SW 1271 (cell line): ENCODE data around the gene NPVF.
A peak's percentile ranks its signal among the peaks of the same experiment; 100 is the strongest.

ENCODE experiments used
- DNase-seq, 2 experiments: peaks; one replicate each; lab custom pipeline; 2025; lab: John Stamatoyannopoulos, UW

Gene NPVF, protein sequence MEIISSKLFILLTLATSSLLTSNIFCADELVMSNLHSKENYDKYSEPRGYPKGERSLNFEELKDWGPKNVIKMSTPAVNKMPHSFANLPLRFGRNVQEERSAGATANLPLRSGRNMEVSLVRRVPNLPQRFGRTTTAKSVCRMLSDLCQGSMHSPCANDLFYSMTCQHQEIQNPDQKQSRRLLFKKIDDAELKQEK

DNA sequence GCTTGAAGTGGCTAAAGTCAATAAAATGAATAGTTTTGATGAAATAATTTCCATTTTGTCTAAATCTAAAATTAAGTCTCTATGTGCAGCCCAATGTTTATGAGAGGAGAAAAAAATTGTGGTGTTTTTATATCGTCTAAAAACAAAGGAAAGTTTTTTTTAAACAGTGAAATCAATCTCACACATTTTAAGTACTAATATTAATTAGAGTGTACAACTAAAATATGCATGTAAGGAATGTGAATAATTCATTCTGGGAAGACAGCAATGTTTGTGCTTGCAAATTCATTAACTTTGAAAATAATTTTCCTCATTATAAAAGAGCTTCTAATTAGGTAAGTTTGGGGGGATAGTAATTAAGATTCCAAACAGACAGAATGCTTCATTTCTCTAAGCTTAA lies at the start of gene NPVF:
NPVF (minus strand) TSS at position 101 of the 400 bp plus-strand sequence; CDS start at position 54, 47 bp downstream.
- no peak for DNase-seq

DNA sequence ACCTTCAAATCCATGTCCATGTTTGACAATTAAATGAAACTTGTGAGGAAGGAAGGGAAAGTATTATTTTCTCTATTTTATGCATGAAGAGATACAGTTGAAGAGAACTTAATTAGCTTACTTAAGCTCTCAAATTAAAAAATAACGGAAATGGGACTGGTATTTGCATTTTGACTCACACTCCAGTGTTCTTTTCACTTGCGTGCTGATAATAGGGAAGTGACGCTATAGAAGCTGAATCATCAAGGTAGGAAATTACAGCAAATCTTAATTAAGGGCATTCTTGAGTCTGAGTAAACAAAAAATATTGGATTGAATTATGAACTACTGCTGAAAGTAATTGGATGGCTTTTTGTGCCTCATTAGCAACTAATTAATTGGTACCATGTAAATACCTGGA lies 44.0 kb upstream of the NPVF start:
- no peak for DNase-seq

DNA sequence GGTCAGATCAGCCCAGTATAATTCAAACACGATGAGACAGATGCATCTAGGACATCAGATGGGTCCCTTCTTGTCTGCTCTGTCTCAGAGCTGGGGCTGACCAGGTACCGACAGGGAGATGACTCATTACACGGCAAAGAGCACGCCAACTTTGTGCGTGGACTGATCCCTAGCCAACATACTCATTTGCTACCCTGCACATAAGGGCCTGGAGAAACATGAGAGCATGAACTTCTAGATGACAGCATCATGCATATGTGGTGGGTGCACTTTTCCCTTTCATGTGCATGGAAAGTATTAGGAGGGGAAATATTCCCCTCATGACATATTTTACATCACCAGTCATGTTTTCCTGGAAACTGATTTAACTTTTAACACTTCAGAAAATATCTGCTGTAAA lies 35.1 kb upstream of the NPVF start:
- DNase-seq = no peak

DNA sequence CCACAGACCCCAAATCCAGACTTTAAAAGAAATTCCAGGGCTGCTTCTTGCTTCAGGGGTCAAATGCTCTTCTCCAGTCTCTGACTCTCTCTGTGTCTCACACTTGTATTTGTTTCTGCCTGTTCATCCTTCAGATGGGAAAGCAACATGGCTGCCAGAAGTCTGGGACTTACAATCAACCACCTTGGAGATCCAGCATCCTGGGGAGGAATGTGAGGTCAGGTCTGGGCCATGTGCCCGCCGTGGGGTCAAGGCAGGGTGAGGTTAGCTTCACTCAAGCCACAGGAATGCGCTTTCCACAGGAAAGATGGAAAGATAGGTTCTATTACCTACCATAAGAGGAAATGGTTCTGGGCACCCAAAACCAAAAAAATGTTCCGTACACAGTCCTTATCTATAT lies 34.3 kb upstream of the NPVF start:
- DNase-seq = no peak

DNA sequence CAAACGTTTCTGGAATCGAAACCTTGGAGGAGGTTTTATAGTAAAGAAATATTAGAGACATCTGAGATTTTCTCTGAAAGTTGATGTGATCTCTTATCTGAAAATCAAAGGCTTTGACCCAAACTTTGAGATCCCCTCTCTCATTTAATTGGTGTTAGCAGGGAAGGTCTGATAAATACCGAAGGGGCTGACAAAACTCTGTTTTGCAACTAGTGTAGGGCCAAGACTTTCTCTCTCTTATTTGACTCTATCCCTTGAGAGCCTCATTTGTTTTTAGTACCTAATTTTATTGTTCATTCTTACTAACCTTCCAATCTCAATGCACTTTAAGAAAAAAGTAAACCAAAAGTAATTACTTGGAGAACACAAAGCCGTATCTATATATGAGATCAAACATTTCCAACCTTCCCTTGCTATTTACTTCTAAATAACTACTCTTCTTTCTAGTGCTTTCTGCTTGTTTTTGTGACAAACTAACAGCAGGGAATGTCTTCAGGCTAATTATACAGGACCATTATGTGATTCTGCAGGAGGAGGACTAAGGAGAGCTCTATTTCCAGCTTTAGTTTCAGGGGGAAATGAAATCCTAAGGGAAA lies 33.4 kb upstream of the NPVF start:
- DNase-seq = no peak

DNA sequence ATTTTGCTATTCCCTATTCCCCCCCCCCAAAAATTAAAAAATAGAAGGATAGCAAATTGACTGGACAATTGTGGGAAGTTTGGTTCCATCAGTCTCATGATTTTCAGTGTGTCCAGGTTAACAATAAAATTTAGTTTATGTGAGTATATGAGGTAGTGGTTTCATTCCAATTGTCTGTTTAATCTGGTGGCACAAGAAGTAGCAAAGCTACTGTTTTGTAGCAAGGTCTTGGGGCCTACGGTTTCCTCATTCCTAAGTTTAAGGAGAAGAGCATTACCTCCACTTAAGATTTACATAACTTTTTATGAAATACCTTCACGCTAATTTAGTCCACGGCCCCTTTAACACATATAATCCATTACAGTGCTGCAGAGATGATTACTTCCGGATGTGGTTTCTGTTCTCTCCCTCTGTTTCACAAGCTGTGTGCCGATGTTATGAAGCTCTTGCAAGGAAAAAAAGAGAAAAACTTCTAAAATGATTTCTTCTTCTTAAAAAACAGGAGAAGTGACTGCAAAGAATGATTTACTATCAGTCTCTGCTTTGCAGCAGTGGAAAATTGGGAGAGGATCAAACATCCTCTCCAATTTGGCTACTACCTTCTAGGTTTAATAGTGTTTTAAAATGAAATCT lies 32.7 kb upstream of the NPVF start:
- no peak for DNase-seq

DNA sequence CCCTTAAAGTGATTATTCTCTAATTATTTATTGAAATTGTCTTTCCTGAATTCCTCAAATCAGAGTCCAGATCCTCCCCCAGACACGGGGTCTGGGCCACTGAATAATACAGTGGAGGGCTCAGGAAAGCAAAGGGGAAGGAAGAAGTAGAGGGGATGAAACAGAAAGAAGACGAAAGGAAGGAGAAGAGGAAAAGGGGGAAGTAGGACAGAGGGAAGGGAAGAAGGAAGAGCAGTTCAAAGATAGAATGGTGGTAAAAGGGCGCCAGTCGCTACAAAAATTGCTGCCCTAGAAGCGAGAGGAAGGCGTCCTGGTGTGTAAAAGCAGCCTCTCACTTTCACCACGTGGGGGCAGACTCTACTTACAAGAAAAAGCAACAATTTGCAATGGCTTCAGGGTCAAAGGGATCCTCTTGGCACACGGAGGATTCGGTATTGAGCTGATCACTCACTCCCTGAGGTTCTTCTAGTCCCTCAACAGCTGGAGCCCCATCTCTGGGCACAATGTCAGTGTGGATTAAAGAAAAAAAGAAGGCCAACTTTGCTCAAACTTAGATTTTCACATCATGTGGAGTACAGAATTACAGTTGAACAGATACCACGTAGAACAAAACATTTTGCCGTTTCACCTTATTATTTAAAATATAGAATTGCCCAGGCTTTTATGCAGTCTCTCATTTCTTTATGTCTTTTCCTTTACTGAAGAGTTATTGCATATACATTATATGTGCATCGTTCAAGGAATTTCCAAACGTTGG lies 31.4 kb upstream of the NPVF start:
- DNase-seq = peak; percentile 49 to 74

DNA sequence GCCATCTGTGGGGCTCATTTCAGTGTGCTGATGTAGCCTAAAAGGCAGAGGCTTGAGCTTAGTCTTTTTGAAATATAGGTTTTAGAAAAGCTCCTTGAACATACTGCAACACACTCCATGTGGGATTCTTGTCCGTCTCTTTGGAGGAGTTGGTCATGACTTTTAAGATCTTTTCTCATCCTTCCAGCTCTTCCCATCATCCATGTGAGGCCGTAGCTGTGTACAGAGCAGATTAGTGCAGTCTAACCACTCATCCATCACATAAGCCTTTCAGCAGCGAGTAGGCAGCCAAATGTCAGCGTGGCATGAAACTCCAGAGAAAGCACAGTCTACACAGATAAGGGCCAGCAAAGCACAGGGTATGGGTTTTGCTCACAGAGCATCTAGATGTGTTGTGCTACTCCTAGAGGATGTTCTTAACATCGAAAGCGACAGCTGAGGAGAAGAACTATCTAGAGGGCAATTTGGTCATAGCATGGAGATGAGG lies 28.1 kb upstream of the NPVF start:
- no peak for DNase-seq

DNA sequence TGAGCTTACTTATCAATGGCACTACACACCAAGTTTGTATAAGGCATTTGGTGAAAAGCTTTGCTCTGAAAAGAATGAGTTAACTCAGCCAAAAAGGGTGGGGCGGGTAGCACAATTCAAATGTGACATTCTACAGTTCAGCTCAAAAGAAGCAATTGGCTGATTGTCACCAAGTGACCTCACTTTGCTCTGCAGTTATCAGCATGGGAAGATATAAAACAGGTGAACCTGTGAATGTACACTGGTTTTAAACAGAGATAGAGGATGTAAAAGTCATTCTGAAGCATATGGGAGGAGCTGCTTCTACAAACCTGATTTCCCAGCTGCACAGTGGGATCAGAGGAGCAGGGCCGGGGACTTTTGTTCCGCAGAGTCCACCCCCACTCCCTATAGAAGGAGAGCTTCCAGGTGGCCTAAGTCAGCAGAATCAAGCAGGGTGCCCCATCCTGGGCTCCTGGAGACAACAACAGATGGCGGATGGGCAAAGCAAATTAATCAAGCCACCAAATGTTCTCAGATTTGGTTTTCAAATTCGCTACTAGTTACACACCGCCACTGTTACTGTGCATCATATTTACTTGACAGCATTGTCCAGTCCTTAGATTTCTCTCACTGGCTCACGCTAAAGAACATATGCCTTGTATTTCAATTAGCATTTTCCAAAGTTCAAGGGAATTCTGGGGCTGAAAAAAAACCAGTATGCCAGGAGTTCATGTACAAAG lies 27.5 kb upstream of the NPVF start:
- DNase-seq = no peak

DNA sequence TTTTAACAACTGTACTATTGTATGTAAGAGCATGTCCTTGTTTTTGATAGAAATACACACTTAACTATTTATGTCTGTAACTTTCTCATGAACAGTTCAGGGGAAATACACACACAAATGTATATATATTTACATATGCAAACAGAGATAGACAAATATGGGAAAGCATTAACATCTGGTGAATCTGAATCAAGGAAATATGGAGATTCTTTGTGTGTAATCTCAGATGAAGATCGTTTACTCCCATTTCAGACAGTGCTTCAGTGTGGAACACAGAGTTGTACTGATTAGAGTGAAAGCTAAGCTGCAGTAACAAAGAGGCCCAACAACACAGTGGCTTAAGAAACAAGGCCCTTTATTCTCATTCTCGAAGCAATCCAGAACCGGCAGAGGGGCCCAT lies 26.3 kb upstream of the NPVF start:
- no peak for DNase-seq

DNA sequence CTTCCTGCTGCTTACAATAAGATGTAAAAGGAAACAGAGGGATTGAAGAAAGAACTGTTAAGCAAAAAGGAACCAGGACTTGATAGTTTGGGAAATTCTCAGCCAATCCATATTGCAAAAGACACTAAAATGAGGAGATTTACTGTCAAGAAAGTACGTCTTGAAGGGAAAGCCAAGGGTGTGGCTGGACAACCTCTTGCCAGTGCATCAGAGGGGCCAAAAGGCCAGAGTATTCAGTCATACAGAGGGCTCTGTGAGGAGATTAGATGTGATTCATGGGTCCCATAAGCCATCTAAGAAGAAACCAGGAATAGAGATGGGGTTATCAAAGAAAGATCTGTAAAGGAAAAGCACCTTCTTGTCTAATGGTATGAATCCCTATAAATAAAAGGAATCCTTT lies 25.4 kb upstream of the NPVF start:
- DNase-seq = no peak

DNA sequence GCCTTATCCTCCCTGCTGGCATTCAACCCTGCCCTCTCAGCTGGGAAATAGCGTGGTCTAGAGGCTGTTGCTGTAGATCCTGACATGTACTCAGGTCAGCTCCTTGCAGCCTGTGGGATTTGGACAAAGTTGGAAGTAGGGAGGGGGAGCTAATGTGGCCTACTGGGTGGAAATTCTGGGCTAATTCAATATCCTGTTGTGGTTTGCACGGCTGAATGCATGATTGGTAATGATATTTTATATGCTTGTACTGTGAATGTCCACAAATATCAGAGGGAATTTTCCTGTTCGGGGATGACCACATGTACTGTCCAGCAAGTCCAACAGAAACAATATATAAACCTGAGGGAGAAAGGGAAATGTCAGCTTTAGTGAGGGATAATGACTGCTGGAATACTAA lies 22.1 kb upstream of the NPVF start:
- DNase-seq = no peak

DNA sequence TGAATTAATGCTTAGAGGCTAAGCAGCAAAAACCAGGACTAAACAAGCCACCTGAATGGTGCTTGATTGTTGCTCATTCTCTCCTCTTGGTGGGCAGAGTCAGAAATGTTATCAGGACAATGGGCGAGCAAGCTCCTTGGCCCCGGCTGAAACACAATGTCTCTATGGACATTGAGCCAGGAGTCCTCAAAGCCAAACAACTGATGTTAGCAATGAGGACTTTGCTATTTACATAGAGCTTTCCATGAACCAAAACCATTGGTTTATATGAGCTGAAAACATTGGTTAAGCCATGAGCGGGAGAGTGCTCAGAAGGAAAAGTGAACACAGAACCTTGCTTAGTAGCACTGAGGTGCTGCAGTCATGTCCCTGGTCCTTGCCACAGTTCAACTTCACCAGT lies 21.5 kb upstream of the NPVF start:
- no peak for DNase-seq

DNA sequence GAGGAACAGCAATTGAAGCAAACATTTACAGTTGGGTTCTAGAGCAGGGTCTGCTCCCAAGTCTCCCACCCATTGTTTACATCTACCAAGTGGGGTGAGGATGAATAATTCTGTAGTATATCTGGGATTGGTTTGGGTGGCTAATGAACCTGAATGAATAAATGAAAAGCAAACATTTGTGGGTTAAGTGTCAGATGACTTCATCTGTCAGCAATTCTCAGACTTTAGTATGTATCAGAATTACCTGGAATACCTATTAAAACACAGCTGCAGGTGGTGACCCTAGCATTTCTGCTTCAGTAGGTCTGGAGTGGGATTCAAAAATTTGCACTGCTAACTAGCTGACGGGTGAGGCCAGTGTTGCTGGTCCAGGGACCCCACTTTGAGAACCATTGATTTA lies 18.0 kb upstream of the NPVF start:
- DNase-seq = no peak

DNA sequence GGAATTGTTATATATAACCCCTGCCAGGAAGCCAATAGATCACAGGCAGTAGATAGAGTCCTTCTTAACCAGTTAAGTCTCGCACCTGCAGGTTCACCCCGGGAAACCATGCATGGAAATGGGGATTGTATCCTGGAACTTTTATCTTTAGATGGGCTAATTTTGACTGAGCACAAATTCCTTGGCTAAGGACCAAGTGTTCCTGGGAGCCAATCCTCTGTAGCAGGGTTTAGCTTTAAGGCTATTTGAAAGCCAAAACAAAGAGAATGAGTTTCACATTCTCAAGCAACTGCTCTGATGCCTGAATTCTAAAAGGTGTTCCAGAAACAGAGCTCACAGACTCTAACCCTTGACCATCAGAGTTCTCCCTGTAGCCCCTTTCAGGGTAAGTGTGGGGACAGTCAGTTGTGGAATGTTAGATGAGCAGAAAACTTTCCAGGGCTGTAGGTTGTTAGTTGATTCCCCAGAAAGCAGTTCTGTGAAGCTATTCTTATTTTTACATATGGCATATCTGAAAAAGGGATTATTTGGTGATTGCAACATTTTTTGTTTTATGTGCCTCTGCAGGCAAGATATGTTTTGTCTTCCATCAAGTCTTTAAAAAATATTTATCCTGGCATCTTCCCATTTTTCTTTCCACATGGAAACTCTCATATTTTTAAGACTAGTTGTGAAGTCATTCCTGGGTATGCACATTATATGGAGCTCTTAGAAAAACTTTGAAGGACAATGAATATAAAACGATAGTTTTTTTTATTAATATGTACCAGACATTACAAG lies 16.2 kb upstream of the NPVF start:
- DNase-seq = no peak

DNA sequence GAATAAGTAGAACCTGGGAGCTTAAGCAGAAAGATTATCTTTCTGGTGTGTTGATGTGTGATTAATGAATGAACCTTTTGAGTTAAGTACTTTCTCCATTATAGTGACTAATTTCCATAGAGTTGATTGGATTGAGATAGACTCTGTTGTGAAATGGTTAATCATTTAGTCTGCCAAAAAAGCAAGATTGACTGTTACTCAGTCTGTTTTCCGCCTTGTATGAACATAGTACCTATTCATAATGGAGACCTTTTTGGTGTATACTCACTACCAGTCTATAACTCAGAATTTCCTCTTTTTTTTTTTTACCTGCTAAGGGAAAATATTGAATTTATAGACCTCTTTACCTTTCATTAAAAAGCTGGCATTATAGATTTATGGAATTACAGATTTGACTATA lies 14.4 kb upstream of the NPVF start:
- DNase-seq = no peak

DNA sequence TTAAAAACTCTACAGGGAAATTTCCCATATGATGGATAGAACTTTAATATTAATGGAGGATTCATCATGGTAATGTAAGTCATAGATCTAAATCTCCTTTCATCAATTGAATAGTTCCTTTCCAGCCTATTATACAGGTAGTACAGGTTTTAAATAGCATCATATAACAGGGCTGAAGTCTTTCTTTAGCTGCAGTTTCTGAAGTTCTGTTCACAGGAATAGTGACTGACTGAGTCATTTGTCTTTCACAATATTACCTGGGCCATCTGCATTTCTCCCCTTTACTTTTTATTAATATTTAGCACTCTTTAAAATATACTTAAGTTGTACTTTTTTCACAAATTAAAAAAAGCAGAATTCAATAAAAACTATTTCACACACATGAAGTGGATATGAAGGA lies 12.6 kb upstream of the NPVF start:
- no peak for DNase-seq

DNA sequence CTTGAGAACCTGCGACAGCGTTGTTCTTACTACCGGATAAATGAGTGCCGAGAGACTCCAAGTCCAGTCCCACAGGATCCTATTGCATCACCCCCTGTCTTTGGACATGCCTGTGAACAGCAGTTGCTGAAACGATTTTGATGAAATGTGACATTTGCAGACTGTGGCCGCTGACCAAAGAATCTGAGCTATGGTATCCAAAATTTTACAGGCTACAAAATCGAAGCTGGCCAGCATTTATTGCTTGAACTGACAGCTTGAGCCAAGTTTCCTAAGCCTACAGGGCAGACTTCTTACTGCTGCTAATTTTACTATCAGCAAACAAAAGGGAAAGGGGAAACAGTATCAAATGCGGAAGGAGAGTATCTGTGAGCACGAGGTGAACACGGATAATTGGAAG lies 12.1 kb upstream of the NPVF start:
- no peak for DNase-seq

DNA sequence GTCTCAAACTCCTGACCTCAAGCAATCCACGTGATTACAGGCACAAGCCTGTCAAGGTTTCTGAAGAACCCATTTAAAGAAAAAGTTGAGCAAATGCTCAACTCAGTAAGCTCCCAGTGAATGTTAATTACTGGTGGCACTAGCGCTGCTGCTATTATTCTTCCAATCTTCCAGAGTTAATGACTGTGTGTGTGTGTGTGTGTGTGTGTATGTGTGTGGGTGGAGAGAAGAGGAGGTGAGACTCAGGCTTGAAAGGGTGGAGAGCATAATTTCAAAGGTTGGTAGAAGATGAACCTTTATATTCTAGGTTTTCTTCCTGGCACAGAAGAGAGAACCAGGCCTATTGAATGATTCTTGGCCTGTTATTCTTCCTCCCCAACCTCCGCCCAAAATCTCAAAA lies 11.6 kb upstream of the NPVF start:
- no peak for DNase-seq

DNA sequence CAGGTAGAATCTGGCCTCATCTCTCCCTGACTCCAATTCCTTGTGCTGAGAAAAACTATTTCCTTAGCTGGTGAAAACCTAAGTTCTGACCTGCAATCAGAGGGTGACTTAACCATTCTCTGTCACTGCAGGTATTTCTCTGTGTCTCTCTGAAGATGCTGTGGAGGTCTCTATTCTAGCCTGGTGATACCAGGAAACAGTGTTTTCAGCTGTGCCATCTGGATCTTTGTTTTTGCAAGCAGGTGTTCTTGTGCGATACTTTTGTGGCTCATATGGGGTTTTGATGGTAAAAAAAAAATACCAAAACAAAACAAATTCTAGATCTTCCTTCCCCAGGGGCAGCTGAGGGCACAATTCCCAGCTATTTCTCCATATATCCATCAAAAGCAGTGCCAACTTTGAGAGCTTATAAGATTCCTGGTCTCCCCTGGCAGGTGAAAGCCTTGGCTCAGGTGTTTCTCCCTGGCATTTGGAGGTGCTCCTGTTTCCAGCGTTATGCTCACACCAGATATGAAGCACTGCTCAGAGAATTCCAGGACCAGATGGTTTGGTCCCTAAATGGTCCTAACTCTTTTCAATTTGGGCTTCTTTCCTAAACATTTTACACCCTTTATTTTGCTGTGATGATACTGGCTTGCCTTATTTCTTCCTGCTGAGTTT lies 9.9 kb upstream of the NPVF start:
- DNase-seq = no peak

DNA sequence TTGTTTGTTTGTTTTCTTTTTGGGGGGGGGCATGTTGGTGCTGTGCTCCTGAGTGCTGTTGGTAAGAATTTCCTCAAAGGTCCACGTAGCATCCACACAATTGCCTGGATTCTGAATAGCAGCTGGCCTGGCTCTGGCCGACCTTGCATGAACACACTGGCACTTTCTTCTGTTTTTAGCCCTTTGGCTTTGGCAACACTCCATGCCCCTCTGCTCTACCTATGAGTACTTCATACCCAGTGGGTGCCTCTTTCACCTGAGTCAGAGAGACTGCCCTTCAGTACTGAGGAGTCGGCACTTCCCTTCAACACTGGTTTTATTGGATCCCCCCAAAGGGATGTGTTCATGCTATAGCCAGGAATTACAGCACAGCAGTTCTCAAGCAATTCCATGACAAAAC lies 7.2 kb upstream of the NPVF start:
- DNase-seq = no peak
